Tibial nerve (tissue), 4 donors: ENCODE results near the gene CRISP1.

Experiments
- EP300 ChIP-seq, 2 donors: sonication (generic); formaldehyde crosslinking; IDR thresholded peaks; one replicate each; pipeline ENCODE4 v1.6.1; 2017; ENCODE audit warnings: antibody characterized with exemption in 2 of 2, mild to moderate bottlenecking in 1 of 2
- POLR2A ChIP-seq, 2 donors: fragments of 450-650 bp; IDR thresholded peaks; one replicate each; pipeline ENCODE4 v1.6.1; 2017; ENCODE audit warnings: antibody characterized with exemption in 2 of 2, mild to moderate bottlenecking in 2 of 2, moderate library complexity in 2 of 2
- TF ChIP-seq, protein P1 (sequence below), 5 experiments: fragments of 200-600 bp in 3 of 5; fragments of 450-650 bp in 2 of 5; sonication (generic) in 3 of 5; IDR thresholded peaks; one replicate each; pipeline ENCODE4 v1.5.1; 2016 to 2019; ENCODE audit warnings: antibody characterized with exemption in 5 of 5, mild to moderate bottlenecking in 3 of 5, moderate library complexity in 2 of 5

DNA sequence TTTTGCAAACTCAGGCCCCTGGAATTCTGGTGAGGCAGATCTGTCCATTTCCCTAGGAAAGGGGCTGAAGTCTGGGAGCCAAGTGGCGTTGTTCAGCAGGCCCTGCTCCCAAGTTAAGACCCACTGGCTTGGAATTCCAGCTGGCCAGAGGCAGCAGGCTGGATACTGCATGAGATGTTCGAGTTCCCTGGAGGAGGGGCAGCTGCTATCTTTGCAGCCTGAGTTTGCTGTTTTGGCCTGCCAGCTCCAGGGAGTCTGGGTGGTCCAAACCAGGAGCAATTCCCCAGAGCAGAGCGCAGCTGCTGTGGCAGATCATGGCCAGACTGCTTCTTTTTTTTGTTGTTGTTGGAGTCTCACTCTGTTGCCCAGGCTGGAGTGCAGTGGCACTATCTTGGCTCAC, 61.1 kb downstream of the CRISP1 start:
- TF ChIP-seq, protein P1, sequence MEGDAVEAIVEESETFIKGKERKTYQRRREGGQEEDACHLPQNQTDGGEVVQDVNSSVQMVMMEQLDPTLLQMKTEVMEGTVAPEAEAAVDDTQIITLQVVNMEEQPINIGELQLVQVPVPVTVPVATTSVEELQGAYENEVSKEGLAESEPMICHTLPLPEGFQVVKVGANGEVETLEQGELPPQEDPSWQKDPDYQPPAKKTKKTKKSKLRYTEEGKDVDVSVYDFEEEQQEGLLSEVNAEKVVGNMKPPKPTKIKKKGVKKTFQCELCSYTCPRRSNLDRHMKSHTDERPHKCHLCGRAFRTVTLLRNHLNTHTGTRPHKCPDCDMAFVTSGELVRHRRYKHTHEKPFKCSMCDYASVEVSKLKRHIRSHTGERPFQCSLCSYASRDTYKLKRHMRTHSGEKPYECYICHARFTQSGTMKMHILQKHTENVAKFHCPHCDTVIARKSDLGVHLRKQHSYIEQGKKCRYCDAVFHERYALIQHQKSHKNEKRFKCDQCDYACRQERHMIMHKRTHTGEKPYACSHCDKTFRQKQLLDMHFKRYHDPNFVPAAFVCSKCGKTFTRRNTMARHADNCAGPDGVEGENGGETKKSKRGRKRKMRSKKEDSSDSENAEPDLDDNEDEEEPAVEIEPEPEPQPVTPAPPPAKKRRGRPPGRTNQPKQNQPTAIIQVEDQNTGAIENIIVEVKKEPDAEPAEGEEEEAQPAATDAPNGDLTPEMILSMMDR (IDR thresholded peaks at IDR 0.05), result no peak
- TF ChIP-seq POLR2A (IDR thresholded peaks at IDR 0.05), result no peak
- TF ChIP-seq EP300 (IDR thresholded peaks at IDR 0.05), result no peak
